Stimulated activated naive CD8-positive, alpha-beta T cell treated with anti-CD3 and anti-CD28 coated beads, Interleukin-15, Interleukin-2, amounts not matched to agents 100 ng/mL and 50 ng/mL, for 24 hours (primary cell): ENCODE results near the gene NFYA.

Source experiments
- H3K27ac Mint-ChIP-seq: one replicate; pipeline ENCODE4 v1.8.0; 2021; ENCODE audit warnings: mild to moderate bottlenecking, mixed read lengths
- H3K27me3 Mint-ChIP-seq: one replicate; pipeline ENCODE4 v1.8.0; 2021; ENCODE audit warnings: mixed read lengths
- H3K36me3 Mint-ChIP-seq: one replicate; pipeline ENCODE4 v1.8.0; 2021; ENCODE audit warnings: low read depth, mixed read lengths
- H3K4me1 Mint-ChIP-seq: one replicate; pipeline ENCODE4 v1.8.0; 2021; ENCODE audit warnings: low read depth, mixed read lengths
- H3K4me3 Mint-ChIP-seq: one replicate; pipeline ENCODE4 v1.8.0; 2021; ENCODE audit warnings: mild to moderate bottlenecking, mixed read lengths
- H3K9me3 Mint-ChIP-seq: one replicate; pipeline ENCODE4 v1.8.0; 2021; ENCODE audit warnings: mixed read lengths

Gene NFYA

GRCh38 chr6:41040101-41040939 lies 32.5 kb upstream of the NFYA start:
- H3K27me3 Mint-ChIP-seq = no peaks in the 10 kb centered on the region
- peaks cover 4% of the 10 kb centered on the region for H3K36me3 Mint-ChIP-seq
- H3K27ac Mint-ChIP-seq = no peak overlapping the region
- H3K9me3 Mint-ChIP-seq = no peaks in the 10 kb centered on the region
- H3K4me1 Mint-ChIP-seq = peaks cover 3% of the 10 kb centered on the region
- no peak overlapping the region for H3K4me3 Mint-ChIP-seq

GRCh38 chr6:41040940-41041536 lies 31.7 kb upstream of the NFYA start:
- peaks cover 3% of the 10 kb centered on the region for H3K4me1 Mint-ChIP-seq
- no peaks in the 10 kb centered on the region for H3K9me3 Mint-ChIP-seq
- H3K4me3 Mint-ChIP-seq = no peak overlapping the region
- peaks cover 4% of the 10 kb centered on the region for H3K36me3 Mint-ChIP-seq
- no peaks in the 10 kb centered on the region for H3K27me3 Mint-ChIP-seq
- H3K27ac Mint-ChIP-seq = no peak overlapping the region

DNA sequence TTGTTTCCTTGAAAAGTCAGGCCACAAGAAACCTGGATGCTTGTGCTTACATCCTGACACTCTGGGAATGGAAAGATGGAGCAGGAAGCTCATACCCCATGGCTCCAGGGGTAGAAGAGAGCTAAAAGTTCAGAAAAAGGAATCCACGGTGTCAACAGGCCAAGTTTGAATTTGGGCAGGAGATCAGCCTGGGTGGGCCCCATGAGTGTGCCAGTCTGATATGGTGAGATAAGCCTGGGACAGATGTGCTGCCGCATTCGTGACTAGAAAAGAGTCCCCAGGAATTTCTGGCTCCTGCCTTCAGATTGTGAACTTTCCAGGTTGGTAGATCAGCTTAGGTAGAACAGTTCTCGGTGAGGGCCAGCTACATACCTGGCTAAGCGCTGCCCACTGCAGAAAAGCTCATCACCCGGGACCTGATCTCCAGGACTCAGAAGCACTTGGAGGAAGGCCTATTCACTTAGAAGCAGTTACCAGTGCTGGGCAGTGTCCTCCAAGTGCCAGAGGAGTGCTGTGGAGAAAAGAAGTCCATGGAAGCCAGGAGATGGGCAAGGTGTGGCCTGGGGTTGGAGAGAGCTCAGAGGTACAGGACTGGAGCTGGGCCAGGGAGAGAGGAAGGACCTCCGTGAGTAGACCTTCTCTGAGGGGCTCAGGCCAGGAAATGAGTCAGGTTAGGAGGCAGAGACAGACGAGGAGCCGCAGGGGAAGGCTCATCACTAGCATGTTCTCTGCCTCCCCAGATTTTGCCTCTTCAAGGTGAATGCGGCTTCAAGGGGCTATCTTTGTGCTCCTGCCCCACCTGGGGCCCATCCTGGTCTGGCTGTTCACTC lies 30.3 kb upstream of the NFYA start, which contains the start of gene TSPO2:
TSS of gene TSPO2 (plus strand) at position 242 of the 830 bp plus-strand sequence. CDS start at position 761, 519 bp downstream.
- H3K36me3 Mint-ChIP-seq = peaks cover 4% of the 10 kb centered on the region
- no peak within 1 kb of the TSS for H3K4me3 Mint-ChIP-seq
- H3K9me3 Mint-ChIP-seq = no peaks in the 10 kb centered on the region
- peaks cover 3% of the 10 kb centered on the region for H3K4me1 Mint-ChIP-seq
- H3K27ac Mint-ChIP-seq = no peak within 1 kb of the TSS
- H3K27me3 Mint-ChIP-seq = no peaks in the 10 kb centered on the region

DNA sequence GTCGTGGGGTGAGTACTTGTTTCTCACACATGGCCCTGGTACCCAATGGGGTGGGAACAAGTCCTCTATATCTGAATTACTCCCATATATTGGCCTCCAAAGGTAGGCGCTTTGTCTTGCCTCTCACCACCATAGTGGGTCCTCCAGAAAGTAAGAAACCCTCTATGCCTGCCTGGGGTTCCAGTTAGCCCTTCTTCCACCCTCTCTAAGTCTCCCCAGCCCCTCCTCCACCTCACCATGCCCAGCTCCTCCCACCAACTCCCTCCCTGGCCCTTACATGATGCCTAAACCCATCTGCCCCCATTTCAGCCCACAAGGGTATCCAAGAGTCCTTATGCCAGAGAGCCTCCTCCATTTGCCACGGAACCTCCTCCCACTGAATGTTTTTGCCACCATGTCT lies 29.6 kb upstream of the NFYA start:
- peaks cover 4% of the 10 kb centered on the region for H3K36me3 Mint-ChIP-seq
- H3K9me3 Mint-ChIP-seq = no peaks in the 10 kb centered on the region
- H3K27ac Mint-ChIP-seq = no peak overlapping the region

DNA sequence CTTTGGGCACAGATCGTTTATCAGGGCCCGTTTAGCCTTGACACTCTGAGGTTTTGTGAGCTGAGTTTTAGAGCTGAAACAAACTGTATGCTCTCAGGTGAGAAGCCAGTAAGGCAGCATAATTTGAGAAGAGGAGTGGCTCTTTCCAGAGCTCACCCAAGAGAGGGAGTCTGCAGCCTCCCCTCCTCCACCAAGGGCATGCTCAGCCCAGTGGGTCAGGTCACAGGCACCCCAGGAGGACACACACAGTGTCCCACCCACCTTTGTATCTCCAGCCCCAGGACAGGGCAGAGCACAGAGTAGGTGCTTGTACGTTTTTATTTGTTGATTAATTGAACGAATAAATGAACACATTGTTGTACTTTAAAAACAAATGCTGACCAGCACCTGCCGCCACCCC lies 27.1 kb upstream of the NFYA start:
- Mint-ChIP-seq H3K9me3 (no peaks in the 10 kb centered on the region), H3K27me3 (no peaks in the 10 kb centered on the region), H3K4me1 (peaks cover 3% of the 10 kb centered on the region), H3K36me3 (peaks cover 4% of the 10 kb centered on the region), H3K4me3 (no peak overlapping the region), H3K27ac (no peak overlapping the region)

More for the DNA sequence above, 29.6 kb upstream of the NFYA start:
- no peak overlapping the region for H3K4me3 Mint-ChIP-seq
- H3K4me1 Mint-ChIP-seq = peaks cover 3% of the 10 kb centered on the region
- H3K27me3 Mint-ChIP-seq = no peaks in the 10 kb centered on the region

- no peak overlapping the region for H3K4me3 Mint-ChIP-seq
- H3K36me3 Mint-ChIP-seq = peaks cover 4% of the 10 kb centered on the region
- no peaks in the 10 kb centered on the region for H3K27me3 Mint-ChIP-seq
- no peak overlapping the region for H3K27ac Mint-ChIP-seq
- H3K9me3 Mint-ChIP-seq = no peaks in the 10 kb centered on the region
- H3K4me1 Mint-ChIP-seq = no peaks in the 10 kb centered on the region
Measured at GRCh38 chr6:41046084-41046483, 26.7 kb upstream of the NFYA start.

GRCh38 chr6:41047306-41047705 lies 25.5 kb upstream of the NFYA start:
- H3K4me3 Mint-ChIP-seq = no peak overlapping the region
- no peaks in the 10 kb centered on the region for H3K27me3 Mint-ChIP-seq
- H3K9me3 Mint-ChIP-seq = no peaks in the 10 kb centered on the region
- H3K36me3 Mint-ChIP-seq = peaks cover 10% of the 10 kb centered on the region
- H3K4me1 Mint-ChIP-seq = peaks cover 10% of the 10 kb centered on the region
- no peak overlapping the region for H3K27ac Mint-ChIP-seq

DNA sequence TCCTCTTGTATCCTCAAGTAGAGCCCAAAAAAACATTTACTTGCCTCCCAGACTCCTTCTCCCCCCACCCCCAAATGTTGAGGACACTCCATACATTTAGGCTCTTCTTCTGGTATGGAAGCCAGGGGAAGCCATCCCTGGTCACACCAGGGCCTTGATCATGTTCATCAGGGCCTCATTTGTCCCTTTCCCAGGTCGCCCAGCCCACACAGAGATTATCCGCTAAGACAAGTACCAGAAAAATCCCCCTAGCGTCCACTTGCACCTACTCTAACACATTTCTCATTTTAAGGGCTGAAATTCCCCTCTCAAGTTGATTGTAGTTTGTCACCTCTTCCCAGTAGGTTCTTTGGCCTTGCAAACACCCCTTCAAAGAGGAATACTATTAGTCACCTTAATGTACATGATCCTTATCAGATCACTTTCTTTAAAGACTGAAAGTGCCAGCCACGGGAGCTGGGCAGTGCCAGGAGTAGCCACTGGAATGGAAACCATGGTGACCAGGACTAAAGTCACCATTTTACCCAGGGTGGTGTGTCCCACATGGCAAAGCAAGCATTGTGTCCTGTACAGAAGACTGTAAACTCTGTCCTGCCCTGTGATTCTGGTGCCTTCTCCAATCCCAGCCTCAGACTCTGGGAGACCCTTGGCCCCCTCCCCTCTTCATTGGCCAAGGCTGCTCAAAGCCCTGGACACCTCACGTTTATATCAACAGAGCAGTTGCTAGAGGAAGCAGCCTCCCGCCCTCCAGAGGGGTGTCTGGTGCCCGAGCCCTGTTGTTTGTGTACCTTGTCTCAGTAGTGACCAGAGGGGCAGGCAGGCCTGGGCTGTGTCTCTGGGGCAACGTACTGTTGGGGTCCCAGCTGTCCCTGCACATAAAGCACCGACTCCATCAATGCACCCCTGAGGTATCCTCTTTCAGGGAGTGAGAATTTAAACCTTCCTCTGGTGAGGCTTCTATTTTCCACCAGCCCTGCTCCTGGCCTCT lies 24.7 kb upstream of the NFYA start:
- Mint-ChIP-seq H3K36me3 (peaks cover 10% of the 10 kb centered on the region), H3K4me3 (no peak overlapping the region), H3K9me3 (no peaks in the 10 kb centered on the region), H3K4me1 (peaks cover 16% of the 10 kb centered on the region), H3K27ac (no peak overlapping the region), H3K27me3 (no peaks in the 10 kb centered on the region)

DNA sequence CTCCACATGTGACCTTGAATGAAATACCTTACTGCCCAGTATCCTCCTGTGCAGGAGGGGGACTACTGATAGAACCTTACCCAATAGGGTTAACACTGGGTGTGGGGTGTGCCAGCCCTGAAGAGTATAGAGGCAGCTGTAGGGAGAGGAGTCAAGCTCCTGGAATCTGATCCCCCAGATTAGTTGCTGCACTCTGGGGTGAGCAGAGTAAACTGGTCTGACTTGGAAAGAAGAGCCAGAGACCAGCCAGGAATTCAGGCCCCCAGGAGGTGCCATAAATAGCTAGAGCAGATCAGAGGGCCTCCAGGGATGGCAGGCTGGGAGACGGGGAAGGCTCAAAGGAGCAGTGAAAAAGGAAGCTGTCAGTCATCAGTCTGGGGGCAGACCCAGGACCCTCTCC lies 23.3 kb upstream of the NFYA start:
- Mint-ChIP-seq H3K9me3 (no peaks in the 10 kb centered on the region), H3K4me3 (no peak overlapping the region), H3K36me3 (peaks cover 10% of the 10 kb centered on the region), H3K27ac (no peak overlapping the region), H3K4me1 (peaks cover 16% of the 10 kb centered on the region), H3K27me3 (no peaks in the 10 kb centered on the region)

GRCh38 chr6:41049955-41050354 lies 22.8 kb upstream of the NFYA start:
- Mint-ChIP-seq H3K36me3 (peaks cover 10% of the 10 kb centered on the region), H3K9me3 (no peaks in the 10 kb centered on the region), H3K4me1 (peaks cover 16% of the 10 kb centered on the region)

GRCh38 chr6:41050536-41050935 lies 22.2 kb upstream of the NFYA start:
- Mint-ChIP-seq H3K9me3 (no peaks in the 10 kb centered on the region), H3K27ac (no peak overlapping the region), H3K4me1 (peaks cover 16% of the 10 kb centered on the region), H3K4me3 (no peak overlapping the region), H3K36me3 (peaks cover 11% of the 10 kb centered on the region), H3K27me3 (no peaks in the 10 kb centered on the region)

More at GRCh38 chr6:41049955-41050354, 22.8 kb upstream of the NFYA start:
- Mint-ChIP-seq H3K27me3 (no peaks in the 10 kb centered on the region), H3K27ac (no peak overlapping the region), H3K4me3 (no peak overlapping the region)

- Mint-ChIP-seq H3K9me3 (no peaks in the 10 kb centered on the region), H3K4me1 (peaks cover 16% of the 10 kb centered on the region), H3K36me3 (peaks cover 22% of the 10 kb centered on the region), H3K4me3 (no peak overlapping the region), H3K27ac (peak overlapping the region; percentile 84), H3K27me3 (no peaks in the 10 kb centered on the region)
Measured at GRCh38 chr6:41051873-41052272, 20.9 kb upstream of the NFYA start.

- Mint-ChIP-seq H3K27ac (peak within 1 kb of the TSS; percentile 84), H3K27me3 (no peaks in the 10 kb centered on the region), H3K4me3 (no peak within 1 kb of the TSS), H3K9me3 (no peaks in the 10 kb centered on the region), H3K36me3 (peaks cover 27% of the 10 kb centered on the region), H3K4me1 (peaks cover 16% of the 10 kb centered on the region)
Measured at GRCh38 chr6:41053041-41053440, 19.7 kb upstream of the NFYA start, which contains the start of gene APOBEC2. APOBEC2 (plus strand) TSS chr6:41053202; CDS start chr6:41053348, 146 bp downstream.

- H3K9me3 Mint-ChIP-seq = no peaks in the 10 kb centered on the region
- no peak overlapping the region for H3K4me3 Mint-ChIP-seq
- peaks cover 22% of the 10 kb centered on the region for H3K4me1 Mint-ChIP-seq
- no peak overlapping the region for H3K27ac Mint-ChIP-seq
- peaks cover 31% of the 10 kb centered on the region for H3K36me3 Mint-ChIP-seq
- no peaks in the 10 kb centered on the region for H3K27me3 Mint-ChIP-seq
Measured at GRCh38 chr6:41054511-41054910, 18.3 kb upstream of the NFYA start.
